COLO829 (cell line): ENCODE data around the gene GJA5.
A peak's percentile ranks its signal among the peaks of the same experiment; 100 is the strongest.

Experiments used
- DNase-seq: peaks from one replicate; pipeline ENCODE4 v3.0.0; 2012; ENCODE audit warnings: low spot score

The GJA5 gene

DNA sequence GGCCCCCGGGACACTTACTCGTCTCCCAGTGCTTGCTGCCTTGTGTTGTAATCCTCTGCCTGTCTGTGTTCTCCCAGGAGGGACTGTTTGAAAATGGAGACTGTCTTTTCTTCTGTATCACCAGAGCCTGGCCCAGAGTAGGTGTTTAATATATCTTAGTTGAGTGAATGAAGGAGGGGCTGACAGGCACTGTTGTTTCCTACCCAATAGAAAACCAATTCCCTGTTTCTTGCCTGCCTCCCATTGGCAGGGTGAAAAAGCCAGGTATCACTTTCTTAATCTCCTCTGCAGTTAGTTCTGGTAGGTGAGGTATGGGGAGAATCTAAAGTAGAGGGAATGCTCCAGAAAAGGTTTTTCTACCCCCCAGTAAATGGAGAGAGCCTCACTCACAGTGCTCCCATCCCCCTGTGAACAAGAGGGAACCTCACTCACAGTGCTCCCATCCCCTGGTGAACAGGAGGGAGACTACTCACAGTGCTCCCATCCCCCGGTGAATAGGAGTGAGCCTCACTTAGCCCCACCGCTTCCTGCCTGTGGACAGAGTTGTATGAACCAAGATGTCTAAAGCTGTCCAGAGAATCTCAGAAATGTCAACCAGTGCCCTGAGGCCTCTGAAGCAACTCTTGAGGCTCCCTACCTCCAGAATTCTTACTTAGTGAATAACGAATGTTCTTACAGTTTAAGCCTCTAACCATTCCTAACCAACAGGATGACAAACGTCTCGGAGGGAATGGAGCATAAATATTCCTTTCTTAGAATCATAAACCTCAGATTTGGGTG is at the start of gene GJA5:
TSS of gene GJA5 (minus strand) at position 122 of the 780 bp plus-strand sequence. CDS start 1,364 bp downstream, outside the sequence.
- DNase-seq, result no peak

DNA sequence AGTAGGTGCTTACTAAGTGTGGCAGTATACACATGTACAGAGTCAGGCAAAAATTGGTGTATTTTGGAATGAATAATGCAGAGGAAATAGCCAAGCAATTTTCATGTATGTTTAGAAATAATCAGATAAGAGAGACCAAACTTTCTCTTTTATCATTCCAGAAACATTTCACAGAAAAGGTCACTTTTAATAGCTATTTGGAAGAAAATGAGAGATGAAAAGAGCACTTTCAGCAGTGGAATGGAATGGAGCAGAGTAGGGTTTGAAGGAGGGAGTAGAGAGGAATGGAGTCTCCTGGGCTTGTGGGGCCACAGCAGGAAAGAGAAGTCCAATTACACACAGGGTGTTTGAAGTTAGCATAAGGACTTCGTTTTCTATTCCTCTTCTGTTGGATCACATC is 48.8 kb upstream of the GJA5 start:
- no peak for DNase-seq

DNA sequence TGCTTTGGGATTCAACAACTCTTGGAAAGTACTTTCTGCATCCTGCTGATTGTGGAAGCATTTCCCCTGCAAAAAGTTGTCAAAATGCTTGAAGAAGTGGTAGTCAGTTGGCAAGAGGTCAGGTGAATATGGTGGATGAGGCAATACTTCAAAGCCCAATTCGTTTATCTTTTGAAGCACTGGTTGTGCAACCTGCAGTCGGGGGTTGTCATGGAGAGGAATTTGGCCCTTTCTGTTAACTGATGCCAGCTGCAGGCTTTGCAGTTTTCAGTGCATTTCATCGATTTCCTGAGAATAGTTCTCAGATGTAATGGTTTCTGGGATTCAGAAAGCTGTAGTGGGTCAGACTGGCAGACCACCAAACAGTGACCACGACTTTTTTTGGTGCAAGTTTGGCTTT is 47.6 kb upstream of the GJA5 start:
- no peak for DNase-seq

DNA sequence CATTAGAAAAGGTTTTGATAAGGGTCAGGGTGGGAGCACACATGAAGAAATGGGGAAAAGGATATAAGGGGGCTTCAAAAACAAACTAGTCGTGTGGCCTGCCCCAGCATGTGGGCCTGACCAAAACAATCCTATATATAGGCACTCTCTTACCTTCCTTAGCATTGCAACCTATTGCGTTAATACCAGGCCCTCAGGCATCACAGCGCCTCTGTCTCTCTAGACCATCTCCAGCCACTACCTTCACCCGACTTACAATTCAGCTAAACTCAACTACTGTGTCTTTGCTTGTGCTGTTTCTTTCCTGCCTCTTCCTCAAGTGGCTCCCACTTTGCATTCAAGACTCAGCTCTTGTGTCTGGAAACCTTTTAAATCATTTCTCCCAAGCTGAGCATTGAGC is 47.0 kb upstream of the GJA5 start:
- no peak for DNase-seq

DNA sequence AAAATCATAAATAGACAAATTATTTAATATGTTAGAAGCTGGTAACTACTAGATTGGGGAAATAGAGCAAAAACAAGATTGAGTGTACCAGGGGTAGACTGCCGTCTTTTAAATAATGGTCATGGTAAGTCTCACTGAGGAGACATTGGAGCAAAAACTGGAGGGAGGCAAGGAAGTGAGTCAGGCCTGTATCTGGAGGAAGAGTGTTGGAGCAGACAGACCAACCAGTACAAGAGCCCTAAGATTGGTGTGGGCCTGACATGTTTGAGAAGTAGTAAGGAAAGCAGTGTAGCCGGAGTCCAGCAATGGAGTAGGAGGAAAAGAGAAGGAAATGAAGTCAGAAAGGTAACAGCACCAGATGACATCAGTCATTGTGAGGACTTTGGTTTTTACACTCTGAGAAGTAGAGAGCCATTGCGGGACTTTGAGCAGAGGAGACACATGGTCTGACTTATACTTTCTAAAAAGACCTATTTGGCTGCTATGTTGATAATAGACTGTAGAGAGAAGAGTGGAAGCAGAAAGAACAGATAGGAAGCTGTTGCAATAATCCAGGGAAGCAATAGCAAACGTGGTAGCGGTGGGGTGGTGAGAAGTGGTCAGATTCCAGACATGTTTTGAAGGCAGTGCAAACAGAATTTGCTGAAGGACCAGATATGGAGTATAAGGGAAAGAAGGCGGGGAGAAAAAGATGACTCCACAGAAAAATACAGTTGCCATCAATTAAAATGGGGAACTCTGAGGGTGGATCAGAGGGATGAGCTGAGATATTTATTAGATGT is 44.7 kb upstream of the GJA5 start:
- DNase-seq, result no peak

DNA sequence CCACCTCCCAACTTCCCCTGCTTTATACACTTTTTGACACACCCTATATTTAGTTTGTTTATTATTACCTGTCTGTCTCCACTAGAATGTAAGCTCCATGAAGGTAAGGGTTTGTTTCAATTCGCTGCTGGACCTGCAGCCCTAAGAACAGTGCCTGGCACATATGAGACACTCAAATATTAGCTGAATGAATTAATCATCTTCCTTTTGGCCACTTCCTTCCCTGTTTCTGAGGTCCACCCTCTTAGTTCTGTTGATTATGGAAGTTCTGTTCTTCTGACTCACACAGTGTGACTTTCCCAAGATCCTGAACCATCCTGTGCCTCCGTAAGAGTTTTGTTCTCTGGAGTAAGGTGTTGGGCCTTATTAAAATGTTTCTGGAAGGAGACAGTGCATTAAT is 40.4 kb upstream of the GJA5 start:
- no peak for DNase-seq

DNA sequence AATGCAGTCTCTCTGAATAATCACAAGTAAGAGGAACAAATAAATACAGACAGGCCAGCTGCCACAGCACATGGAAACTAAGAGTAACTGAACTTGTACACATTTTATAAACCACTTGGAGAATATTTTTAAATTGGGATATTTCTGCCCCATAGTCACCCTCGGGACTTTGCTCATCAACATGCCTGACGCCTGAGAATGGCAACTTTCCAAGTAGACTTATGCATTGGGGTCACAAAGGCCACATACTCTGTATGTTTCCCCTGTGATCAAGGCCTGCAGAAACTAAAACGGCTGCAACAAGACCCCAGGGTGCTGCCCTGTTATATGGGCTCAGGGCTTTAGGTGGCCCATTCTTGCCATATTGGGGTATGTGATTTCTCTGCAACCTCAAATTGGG is 38.3 kb upstream of the GJA5 start:
- no peak for DNase-seq

DNA sequence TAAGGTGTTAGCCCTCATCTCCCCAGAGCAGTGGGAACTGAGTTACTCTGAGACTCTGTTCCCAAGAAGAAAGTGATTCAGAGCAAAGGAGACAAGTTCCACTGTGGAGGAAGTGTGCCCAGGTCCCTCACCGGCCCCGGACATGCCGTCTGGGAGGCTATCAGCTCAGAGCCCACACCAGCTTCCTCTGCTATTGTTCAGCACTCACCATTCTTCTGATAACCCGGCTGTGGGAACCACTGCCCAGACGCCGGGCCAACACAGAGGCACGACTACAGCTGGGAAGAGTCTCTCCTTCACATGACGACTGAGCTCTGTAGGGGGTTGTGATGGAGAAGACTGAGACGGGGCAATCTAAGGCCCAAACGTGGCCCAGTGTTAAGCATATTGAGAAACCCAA is 34.2 kb upstream of the GJA5 start:
- DNase-seq, result no peak

DNA sequence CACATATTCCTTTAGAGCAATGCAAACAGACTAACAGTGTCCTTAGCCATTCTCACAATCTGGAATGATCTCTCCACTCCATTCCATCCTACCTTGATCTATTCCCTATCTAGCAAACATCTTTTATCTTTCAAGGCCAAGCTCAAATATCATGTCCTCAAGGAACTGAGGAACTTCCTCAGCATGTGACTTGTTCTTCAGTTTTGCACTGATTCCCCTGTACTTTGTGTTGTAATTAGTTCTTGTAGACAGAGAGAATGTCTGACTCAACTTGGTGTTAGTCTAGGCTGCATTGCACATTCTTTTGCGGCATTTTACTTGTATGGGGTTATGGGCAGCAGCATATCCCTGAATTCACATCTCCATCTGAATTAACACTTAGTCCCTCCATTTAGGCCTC is 31.5 kb upstream of the GJA5 start:
- no peak for DNase-seq

DNA sequence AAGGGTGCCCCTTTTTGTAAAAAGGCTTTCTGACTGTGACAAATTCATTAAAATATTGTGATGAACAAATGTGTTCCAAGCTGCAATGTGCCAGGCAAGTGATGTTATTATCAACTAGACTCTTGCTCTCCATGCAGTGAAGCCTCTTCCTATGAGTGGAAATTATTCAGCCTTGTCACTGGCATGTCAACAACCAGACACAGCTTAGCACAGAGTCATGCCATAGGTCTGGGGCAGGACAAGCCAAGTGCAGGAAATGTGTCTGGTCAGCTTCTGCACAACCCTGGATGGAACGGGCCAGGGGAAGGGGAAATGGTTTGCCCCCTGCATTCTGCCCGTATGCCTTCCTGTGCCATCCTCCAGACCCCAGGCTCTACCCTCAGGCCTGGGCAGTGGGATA is 27.4 kb upstream of the GJA5 start:
- no peak for DNase-seq

DNA sequence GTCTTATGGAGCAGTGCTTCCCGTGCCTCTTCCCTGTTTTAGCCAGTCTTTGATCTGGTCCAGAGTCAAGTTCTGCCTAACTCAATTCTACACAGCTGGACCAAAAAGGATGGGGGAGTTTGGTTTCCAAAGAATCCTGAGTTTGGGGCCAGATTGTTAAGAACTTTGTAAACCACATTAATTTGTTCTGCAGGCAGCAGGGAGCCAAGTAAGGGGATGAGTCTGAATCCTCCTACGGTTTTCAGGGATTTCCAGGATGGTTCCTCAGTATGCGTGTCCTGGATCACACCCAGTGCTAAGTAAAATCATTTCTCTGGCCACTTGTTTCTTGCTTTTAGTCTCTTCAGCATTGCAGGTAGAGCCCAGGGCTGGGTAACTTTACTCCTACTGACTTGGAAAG is 26.1 kb upstream of the GJA5 start:
- no peak for DNase-seq

DNA sequence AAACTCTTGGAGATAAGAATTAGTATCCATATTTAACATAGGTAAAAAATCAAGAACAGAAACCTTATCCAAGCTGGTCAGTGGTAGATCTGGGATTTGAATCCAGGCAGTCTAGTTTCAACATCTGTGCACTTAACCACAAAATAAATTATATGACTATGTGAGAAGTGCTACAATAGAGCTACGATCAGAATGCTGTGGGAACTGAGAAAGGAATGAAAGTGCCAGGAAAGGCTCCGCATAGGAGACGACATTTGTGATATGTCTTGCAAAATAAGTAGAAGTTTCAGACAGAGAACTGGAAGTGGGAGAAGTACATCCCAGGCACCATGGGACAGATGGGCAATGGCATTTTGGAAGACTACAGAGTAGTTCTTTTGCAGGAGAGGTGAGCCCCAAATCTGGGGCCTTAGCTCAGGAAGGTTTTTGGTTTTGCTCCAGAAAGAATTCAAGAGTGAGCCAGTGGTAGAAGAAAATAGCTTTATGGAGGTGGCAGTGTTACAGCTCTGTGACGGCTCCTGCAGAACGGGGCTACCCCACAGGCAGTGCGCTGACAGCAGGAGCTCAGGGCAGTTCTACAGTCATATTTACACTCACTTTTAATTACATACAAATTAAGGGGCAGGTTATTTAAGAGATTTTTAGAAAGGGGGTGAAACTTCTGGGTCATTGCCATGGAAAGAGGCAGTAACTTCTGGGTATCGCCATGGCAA is 25.5 kb upstream of the GJA5 start:
- no peak for DNase-seq

DNA sequence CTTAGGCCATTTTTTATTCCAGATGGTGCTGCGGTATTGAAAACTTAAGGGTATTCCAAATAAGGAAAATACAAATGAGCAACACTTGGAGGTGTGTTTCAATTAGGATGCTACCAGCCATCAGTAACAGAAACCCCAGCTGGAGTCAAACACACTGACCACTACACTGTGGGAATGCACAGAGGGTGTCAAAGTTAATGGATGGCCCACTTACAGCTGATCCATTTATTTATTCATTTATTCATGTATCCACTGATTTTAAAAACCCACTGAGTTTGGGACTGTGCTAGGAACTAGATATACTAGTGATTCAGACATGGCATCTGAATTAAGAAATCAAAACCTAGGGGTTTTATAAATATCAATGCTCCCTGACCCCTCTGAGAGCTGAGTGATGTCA is 24.5 kb upstream of the GJA5 start:
- DNase-seq, result no peak

DNA sequence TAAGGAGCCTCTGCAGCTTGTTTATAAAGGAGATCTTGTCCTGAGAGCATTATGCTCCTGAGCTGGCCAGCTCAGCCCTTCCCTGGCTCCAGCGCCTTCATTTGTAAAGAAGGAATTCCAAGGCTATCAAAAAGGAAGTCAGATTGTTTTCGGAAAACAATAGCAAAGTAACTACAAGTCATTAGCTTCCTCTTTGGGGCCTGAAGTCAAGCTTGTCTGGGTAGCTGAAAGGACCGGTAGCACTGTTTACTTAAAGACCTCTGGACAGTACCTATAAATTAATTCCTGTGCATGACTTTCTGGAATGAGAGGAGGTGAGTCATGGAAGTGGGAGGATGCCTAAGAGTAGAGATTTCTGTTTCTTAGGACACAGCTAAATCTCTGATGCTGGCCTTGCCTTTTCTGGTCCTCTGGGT is 20.7 kb upstream of the GJA5 start:
- DNase-seq, result no peak

DNA sequence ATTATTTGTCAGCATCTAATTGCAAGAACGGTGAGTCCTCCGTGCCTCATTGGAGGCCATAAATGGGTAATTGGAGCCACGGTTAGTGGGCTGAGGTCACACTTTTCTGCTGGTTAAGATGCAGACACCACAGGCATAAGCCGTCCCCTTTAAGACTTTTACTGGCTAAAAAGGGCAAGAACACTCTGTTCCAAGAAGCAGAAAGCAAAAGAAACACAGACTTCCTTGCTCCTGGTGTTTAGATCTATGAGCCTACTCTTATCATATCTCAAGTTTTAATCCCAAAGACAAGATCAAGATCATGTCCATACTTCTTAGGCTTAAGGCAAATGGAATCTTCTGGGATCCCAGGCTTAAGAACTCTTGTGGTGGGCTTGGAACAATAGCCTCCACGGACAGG is 17.3 kb upstream of the GJA5 start:
- DNase-seq, result no peak

DNA sequence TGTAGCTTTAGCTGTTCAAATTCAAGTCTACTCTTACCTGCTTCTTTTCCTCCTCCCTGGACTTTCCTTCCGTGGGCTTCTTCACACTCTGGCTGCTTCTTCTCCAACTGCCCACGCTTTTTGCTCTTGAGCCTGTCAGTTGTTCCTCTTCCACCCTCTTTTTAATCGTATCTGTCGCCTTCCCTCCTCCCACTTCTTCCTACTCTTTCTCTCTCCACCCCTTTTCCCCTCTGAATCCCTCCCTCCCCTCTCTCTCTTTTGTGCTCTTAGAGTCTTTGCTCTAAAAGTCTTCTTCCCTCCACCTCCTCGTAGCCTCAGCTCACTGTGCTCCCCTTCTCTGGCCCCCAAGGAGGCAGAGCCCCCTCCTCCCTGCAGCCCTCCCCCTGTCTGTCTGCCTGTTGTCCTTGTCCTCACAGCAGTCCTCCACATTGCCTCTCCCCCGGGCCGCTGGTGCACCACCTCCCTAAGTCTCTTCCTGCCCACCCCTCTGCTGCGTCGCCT is 12.9 kb upstream of the GJA5 start:
- DNase-seq, result no peak

DNA sequence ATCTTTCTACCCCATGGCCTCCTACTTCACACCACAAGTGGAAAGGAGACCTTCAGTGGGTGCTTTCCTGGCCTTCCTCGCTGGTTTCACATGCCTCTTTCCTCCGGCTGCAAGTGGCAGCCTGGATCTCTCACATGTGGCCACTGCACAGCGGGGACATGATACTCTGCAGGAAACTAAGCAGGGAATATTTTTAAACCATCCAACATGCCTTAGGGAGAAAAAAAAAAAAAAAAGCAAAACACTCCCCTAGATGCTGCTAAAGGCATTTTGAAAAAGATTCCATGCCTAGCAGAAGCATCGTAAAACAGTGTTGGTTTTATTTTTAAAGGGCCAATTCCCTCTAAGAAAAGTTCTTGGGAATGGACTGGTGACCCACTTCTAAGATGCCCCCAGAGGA is 12.2 kb upstream of the GJA5 start:
- no peak for DNase-seq

DNA sequence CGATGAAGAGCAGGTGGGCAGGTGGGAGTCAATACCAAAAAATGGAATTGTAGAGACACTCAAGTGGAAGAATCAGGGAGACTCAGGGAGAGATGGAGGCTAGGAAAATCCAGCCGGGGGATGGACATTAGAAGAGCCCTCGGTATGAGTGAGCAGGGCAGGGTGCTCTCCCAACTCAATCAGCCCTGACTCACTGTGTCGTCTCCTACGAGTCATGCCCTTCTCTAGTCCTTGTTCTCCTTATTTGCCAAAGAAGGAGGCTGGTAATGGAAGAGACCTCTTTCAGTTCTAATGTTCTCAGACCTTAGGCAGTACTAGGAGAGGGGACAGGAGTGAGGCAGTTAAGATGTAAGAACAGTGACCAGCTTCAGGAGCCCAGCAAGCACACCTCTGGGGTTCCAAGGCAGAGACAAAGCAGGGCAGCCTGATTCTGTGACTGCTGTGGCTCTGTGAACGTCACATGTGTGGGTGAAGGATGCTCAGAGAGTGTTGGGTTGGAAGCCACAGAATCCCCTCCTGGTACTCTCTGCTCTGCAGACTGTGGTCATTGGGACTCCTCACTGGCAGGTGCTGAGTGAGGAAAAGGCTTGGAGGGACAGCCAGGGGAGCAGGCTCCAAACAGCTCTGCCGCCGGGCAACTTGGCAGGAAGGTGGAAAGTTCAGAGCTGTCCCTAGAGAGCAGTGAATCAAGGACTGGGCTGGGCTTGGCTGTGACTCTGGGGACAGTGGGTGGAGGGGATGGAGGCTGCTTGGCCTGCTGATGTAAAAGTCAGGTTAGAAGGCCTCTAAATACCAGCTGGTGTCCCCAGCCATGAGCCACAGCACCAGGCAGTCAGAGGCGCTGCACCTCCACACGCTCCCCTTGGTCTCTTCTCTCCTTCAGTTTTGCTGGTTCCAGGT is 11.1 kb upstream of the GJA5 start:
- peak; percentile 89 for DNase-seq

DNA sequence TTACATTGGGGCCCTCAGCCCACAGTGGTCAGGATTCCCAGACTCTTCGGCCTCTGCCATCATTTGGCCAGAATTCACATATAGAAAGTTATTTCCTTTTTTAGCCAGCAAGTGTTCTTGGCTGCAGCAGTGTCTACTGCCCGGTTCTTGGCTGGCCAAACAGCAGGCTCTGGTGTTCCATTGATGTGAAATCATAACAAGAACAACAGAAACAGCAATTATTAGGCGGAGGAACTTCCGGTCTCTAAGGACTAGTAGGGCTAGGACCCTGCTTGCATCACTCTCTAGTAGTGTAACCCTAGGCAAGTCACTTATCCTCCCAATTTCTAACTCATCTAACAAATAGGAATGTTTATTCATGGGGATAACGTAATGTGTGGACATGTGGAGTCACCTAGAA is 8.7 kb upstream of the GJA5 start:
- no peak for DNase-seq

DNA sequence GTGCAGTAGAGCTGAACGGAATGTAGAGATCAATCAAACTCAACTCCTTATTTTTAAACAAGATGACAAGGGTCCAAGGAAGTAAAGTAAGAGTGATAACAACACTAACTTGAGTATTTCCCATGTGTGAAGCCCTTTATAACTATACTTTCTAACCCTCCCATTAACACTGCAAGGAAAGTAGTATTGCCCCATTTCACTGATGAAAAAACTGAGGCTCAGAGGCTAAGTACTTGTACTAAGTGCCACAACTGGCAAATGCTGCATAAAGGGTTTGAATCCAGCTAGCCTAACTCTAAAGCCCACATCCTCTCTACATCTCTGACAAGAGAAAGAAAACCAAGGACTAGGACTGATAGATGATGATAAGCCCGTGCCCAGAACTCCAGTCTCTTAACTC is 8.2 kb upstream of the GJA5 start:
- DNase-seq, result no peak

DNA sequence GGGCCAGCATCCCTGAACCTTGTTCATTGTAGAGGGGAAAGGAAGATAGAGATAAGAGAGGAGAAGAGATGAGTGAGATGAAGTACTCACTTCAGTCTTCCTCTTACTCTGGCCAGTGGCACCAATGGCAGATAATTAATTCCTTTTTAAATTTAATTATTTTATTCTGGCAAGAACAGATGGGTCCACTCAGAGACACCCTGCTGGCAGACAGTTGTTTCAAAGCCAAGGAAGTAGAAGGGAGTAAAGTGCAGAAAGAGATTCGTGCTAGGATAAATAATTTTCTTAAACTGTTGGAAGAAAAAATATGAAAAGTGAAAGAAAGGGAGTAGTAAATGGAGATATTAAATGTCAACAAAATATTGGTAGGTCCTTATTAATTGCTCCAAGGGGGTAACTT is 7.7 kb upstream of the GJA5 start:
- DNase-seq, result no peak
